Osteoblast (primary cell): ENCODE data around the gene OVCH2. TPM values are rescaled to one million over a fixed set of nuclear protein-coding genes. Genes with fewer than 3 reads are reported as not detected.

Experiments
- DNase-seq: peaks from one replicate; pipeline ENCODE4 v3.0.0; 2011; ENCODE audit warnings: low spot score, mixed read lengths; ENCODE audit not compliant: insufficient read length; ENCODE audit errors: missing footprints
- H2AFZ ChIP-seq: 2 replicates; pipeline ENCODE4 v1.6.0; 2011; ENCODE audit warnings: mild to moderate bottlenecking, low read length
- H3K27ac ChIP-seq: 2 replicates; pipeline ENCODE4 v1.5.1; 2011; ENCODE audit warnings: mild to moderate bottlenecking, low read depth, low read length, moderate library complexity
- H3K27me3 ChIP-seq: 2 replicates; pipeline ENCODE4 v1.6.0; 2012; ENCODE audit warnings: mild to moderate bottlenecking, control low read depth, inconsistent platforms, low read length, moderate library complexity; ENCODE audit not compliant: insufficient read depth
- H3K36me3 ChIP-seq: 2 replicates; pipeline ENCODE4 v1.5.1; 2011; ENCODE audit warnings: mild to moderate bottlenecking, low read length, control low read depth, moderate library complexity; ENCODE audit not compliant: insufficient read depth
- H3K4me1 ChIP-seq: 2 replicates; pipeline ENCODE4 v1.5.1; 2011; ENCODE audit warnings: mild to moderate bottlenecking, low read length, control low read depth, moderate library complexity; ENCODE audit not compliant: insufficient read depth
- H3K4me2 ChIP-seq: 2 replicates; pipeline ENCODE4 v1.6.0; 2011; ENCODE audit warnings: mild to moderate bottlenecking, low read length; ENCODE audit not compliant: insufficient read depth
- H3K4me3 ChIP-seq: fragments of 200-600 bp; sonication (generic); 3 replicates; pipeline ENCODE4 v1.5.1; 2012; ENCODE audit warnings: mild to moderate bottlenecking, low read length, inconsistent platforms; ENCODE audit not compliant: insufficient read depth
- H3K79me2 ChIP-seq: 2 replicates; pipeline ENCODE4 v1.6.0; 2012; ENCODE audit warnings: mild to moderate bottlenecking, low read length, control low read depth, inconsistent platforms; ENCODE audit not compliant: insufficient read depth
- H3K9me3 ChIP-seq: 2 replicates; pipeline ENCODE4 v1.5.1; 2011; ENCODE audit warnings: low read depth, low read length, control low read depth
- H4K20me1 ChIP-seq: 2 replicates; pipeline ENCODE4 v1.6.0; 2012; ENCODE audit warnings: mild to moderate bottlenecking, low read length, control low read depth; ENCODE audit not compliant: insufficient read depth
- CTCF ChIP-seq: IDR thresholded peaks from 2 replicates; pipeline ENCODE4 v1.5.1; 2011; ENCODE audit warnings: mild to moderate bottlenecking, low read depth, low read length, moderate library complexity; ENCODE audit errors: extremely low read depth
- total RNA-seq: library from RNA; depleted of rRNA; stranded (reverse); fragments of >200 nt; gene quantifications from 2 replicates; pipeline ENCODE4 v1.2.3, GENCODE V29; 2012

Gene OVCH2
- total RNA-seq, 1 donor = not detected

GRCh38 chr11:7703740-7704139, 2.5 kb downstream of the OVCH2 start:
- Histone ChIP-seq H2AFZ (no peak overlapping the region), H3K79me2 (no peaks in the 10 kb centered on the region), H3K27me3 (no peaks in the 10 kb centered on the region), H4K20me1 (no peaks in the 10 kb centered on the region), H3K4me3 (no peak overlapping the region), H3K27ac (no peak overlapping the region), H3K4me2 (no peak overlapping the region), H3K9me3 (no peaks in the 10 kb centered on the region), H3K36me3 (no peaks in the 10 kb centered on the region), H3K4me1 (no peaks in the 10 kb centered on the region)
- DNase-seq = no peak
- TF ChIP-seq CTCF = no peak

- Histone ChIP-seq H2AFZ (no peak overlapping the region), H3K27ac (no peak overlapping the region), H3K4me3 (no peak overlapping the region), H3K36me3 (no peaks in the 10 kb centered on the region), H3K4me1 (no peaks in the 10 kb centered on the region), H3K9me3 (no peaks in the 10 kb centered on the region), H3K27me3 (peaks cover 16% of the 10 kb centered on the region), H3K4me2 (no peak overlapping the region), H4K20me1 (no peaks in the 10 kb centered on the region), H3K79me2 (no peaks in the 10 kb centered on the region)
- TF ChIP-seq CTCF = no peak
- no peak for DNase-seq
Measured at GRCh38 chr11:7696424-7696823, 9.9 kb downstream of the OVCH2 start.

- H3K4me3 ChIP-seq = no peak overlapping the region
- DNase-seq = no peak
- H4K20me1 ChIP-seq = no peaks in the 10 kb centered on the region
- no peaks in the 10 kb centered on the region for H3K4me1 ChIP-seq
- no peak for TF ChIP-seq CTCF
- H3K27ac ChIP-seq = no peak overlapping the region
- H3K4me2 ChIP-seq = peak overlapping the region; percentile 44
- H3K36me3 ChIP-seq = no peaks in the 10 kb centered on the region
- no peaks in the 10 kb centered on the region for H3K79me2 ChIP-seq
- peaks cover 19% of the 10 kb centered on the region for H3K27me3 ChIP-seq
- peak overlapping the region; percentile 9 for H2AFZ ChIP-seq
- no peaks in the 10 kb centered on the region for H3K9me3 ChIP-seq
Measured at GRCh38 chr11:7694235-7694634, 12.0 kb downstream of the OVCH2 start.

- Histone ChIP-seq H3K4me3 (no peak overlapping the region), H3K79me2 (no peaks in the 10 kb centered on the region), H2AFZ (no peak overlapping the region), H3K27me3 (peaks cover 23% of the 10 kb centered on the region), H3K27ac (no peak overlapping the region), H3K4me2 (no peak overlapping the region), H3K36me3 (no peaks in the 10 kb centered on the region), H4K20me1 (no peaks in the 10 kb centered on the region), H3K9me3 (no peaks in the 10 kb centered on the region), H3K4me1 (no peaks in the 10 kb centered on the region)
- TF ChIP-seq CTCF = no peak
- no peak for DNase-seq
Measured at GRCh38 chr11:7692426-7692825, 13.9 kb downstream of the OVCH2 start.
